Transverse colon (tissue), 4 donors: ENCODE results near the gene PLAAT4. TPM values are rescaled to one million over a fixed set of nuclear protein-coding genes. Genes with fewer than 3 reads are reported as not detected.
"Not testable (repeated sequence)": the region's sequence is repeated elsewhere in the genome, so short reads cannot be mapped to it uniquely, and the experiment has no call there.

Experiments used
- DNase-seq: peaks from one replicate; pipeline ENCODE4 v3.0.0-alpha.2; 2019
- H3K27ac ChIP-seq, 4 donors: fragments of 200-600 bp; sonication (generic); 2 replicates each; pipeline ENCODE4 v1.5.1; 2016 to 2018; ENCODE audit warnings: inconsistent platforms in 4 of 4
- H3K27me3 ChIP-seq: fragments of 200-600 bp; sonication (generic); 2 replicates; pipeline ENCODE4 v1.5.1; 2017; ENCODE audit warnings: inconsistent platforms
- H3K36me3 ChIP-seq, 4 donors: fragments of 200-600 bp; sonication (generic); 2 replicates each; pipeline ENCODE4 v1.5.1; 2017 to 2019; ENCODE audit warnings: inconsistent platforms in 4 of 4
- H3K4me1 ChIP-seq, 4 donors: fragments of 200-600 bp; sonication (generic); 2 replicates each; pipeline ENCODE4 v1.5.1; 2017 to 2020; ENCODE audit warnings: inconsistent platforms in 4 of 4
- H3K4me3 ChIP-seq, 4 donors: fragments of 200-600 bp; sonication (generic); 1 replicate in 1 of 4; 2 replicates in 3 of 4; pipeline versions ENCODE4 v1.5.1 to v1.6.1; 2017 to 2019; ENCODE audit warnings: inconsistent platforms in 4 of 4
- H3K9me3 ChIP-seq, 2 donors: fragments of 200-600 bp; sonication (generic); 2 replicates each; pipeline ENCODE4 v1.5.1; 2017 to 2019; ENCODE audit warnings: inconsistent platforms in 2 of 2
- CTCF ChIP-seq, 5 experiments: fragments of 200-600 bp in 3 of 5; fragments of 450-650 bp in 2 of 5; sonication (generic) in 3 of 5; IDR thresholded peaks; 1 replicate in 2 of 5; 2 replicates in 3 of 5; pipeline ENCODE4 v1.5.1; 2016 to 2017; ENCODE audit warnings: antibody characterized with exemption in 5 of 5, inconsistent platforms in 3 of 5, mild to moderate bottlenecking in 2 of 5, moderate library complexity in 1 of 5
- EP300 ChIP-seq: sonication (generic); formaldehyde crosslinking; IDR thresholded peaks from one replicate; pipeline ENCODE4 v1.6.1; 2017; ENCODE audit warnings: antibody characterized with exemption, low read depth
- POLR2A ChIP-seq: fragments of 450-650 bp; IDR thresholded peaks from one replicate; pipeline ENCODE4 v1.6.1; 2016; ENCODE audit warnings: antibody characterized with exemption, mild to moderate bottlenecking, moderate library complexity
- POLR2AphosphoS5 ChIP-seq, 3 donors: sonication (generic); formaldehyde crosslinking; IDR thresholded peaks; one replicate each; pipeline ENCODE4 v1.6.1; 2016; ENCODE audit warnings: antibody characterized with exemption in 3 of 3
- WGBS, 2 donors: methylation state at CpG; one replicate each; pipeline ENCODE4 v1.1.5; 2018; ENCODE audit warnings: low coverage in 1 of 2; 5-methylcytosine and 5-hydroxymethylcytosine counted together
- in situ Hi-C, 4 donors: fragments of 200-750 bp; cut with MboI; loops; one replicate each; pipeline versions ENCODE4 v1.15.0 to v1.15.1; 2017; ENCODE audit warnings: low sequenced_read_pairs in 3 of 4, low pct_ligation_motif_present in 1 of 4, low pct_unique_long_range_greater_than_20kb in 1 of 4
- intact Hi-C: fragments of 100-400 bp; cut with DNase I; formaldehyde crosslinking; loops from one replicate; pipeline ENCODE4 v1.15.1; 2023; ENCODE audit warnings: low total_unique reads
- total RNA-seq, 4 donors: library from RNA; depleted of rRNA; stranded (reverse); fragments of >200 nt; gene quantifications; one replicate each; pipeline ENCODE4 v1.1.0, GENCODE V29; 2016

PLAAT4 gene
- total RNA-seq, 4 donors from 2014 or later: 35.4 to 78.6 (median 40.7) TPM

- H3K4me3 ChIP-seq: no peak overlapping the region
- H3K36me3 ChIP-seq: no peaks in the 10 kb centered on the region
- H3K4me1 ChIP-seq: peaks cover 0 to 2% (median 0%) of the 10 kb centered on the region in 4 donors
- DNase-seq: no peak
- no peak for TF ChIP-seq CTCF (IDR thresholded peaks at IDR 0.05)
- no peak for TF ChIP-seq POLR2AphosphoS5 (IDR thresholded peaks at IDR 0.05)
- no peaks in the 10 kb centered on the region for H3K9me3 ChIP-seq
- 84 to 95% methylated on average over 3 to 4 of the region's 4 CpGs for whole genome bisulfite sequencing, 2 donors
- H3K27me3 ChIP-seq: no peaks in the 10 kb centered on the region
- in situ Hi-C loops: no loop called here
- no peak overlapping the region for H3K27ac ChIP-seq
- intact Hi-C loops: no loop called here
Measured at GRCh38 chr11:63548178-63548577, 11.6 kb downstream of the PLAAT4 start.

GRCh38 chr11:63549411-63549810 is 12.8 kb downstream of the PLAAT4 start:
- H3K9me3 ChIP-seq: no peaks in the 10 kb centered on the region
- in situ Hi-C loops (no loop called here), intact Hi-C loops (no loop called here)
- H3K4me3 ChIP-seq: no peak overlapping the region
- DNase-seq: no peak
- H3K27me3 ChIP-seq: no peaks in the 10 kb centered on the region
- no peak overlapping the region for H3K27ac ChIP-seq
- TF ChIP-seq POLR2AphosphoS5 (IDR thresholded peaks at IDR 0.05) (no peak), EP300 (no peak), CTCF (IDR thresholded peaks at IDR 0.05) (no peak), POLR2A (no peak)
- H3K4me1 ChIP-seq: peaks cover 0 to 6% (median 2%) of the 10 kb centered on the region in 4 donors
- 90 to 92% methylated on average over 2 to 4 of the region's 4 CpGs for WGBS, 2 donors
- no peaks in the 10 kb centered on the region for H3K36me3 ChIP-seq

- H3K27ac ChIP-seq, H3K4me1 ChIP-seq, in situ Hi-C loops, H3K27me3 ChIP-seq, H3K4me3 ChIP-seq, DNase-seq, H3K9me3 ChIP-seq, intact Hi-C loops, H3K36me3 ChIP-seq: not testable (repeated sequence)
- WGBS, 2 donors: 91% methylated on average over 22 of the region's 31 CpGs; no CpG with 5 or more reads in 1 of the 2 donors
Measured at GRCh38 chr11:63550156-63550700, 13.6 kb downstream of the PLAAT4 start.

- no peak for TF ChIP-seq EP300
- TF ChIP-seq CTCF (IDR thresholded peaks at IDR 0.05): no peak
- TF ChIP-seq POLR2A: no peak
- TF ChIP-seq POLR2AphosphoS5 (IDR thresholded peaks at IDR 0.05): no peak
- Histone ChIP-seq H3K4me3 (no peak overlapping the region), H3K27me3 (no peaks in the 10 kb centered on the region), H3K4me1 (peaks cover 0 to 6% (median 2%) of the 10 kb centered on the region in 4 donors), H3K36me3 (no peaks in the 10 kb centered on the region), H3K27ac (peak overlapping the region in 1 of 4 donors; percentile 0), H3K9me3 (no peaks in the 10 kb centered on the region)
- in situ Hi-C loops: no loop called here
- WGBS, 2 donors: 61 to 83% methylated on average over 13 to 27 of the region's 27 CpGs
- intact Hi-C loops: no loop called here
- no peak for DNase-seq
Measured at GRCh38 chr11:63551091-63551888, 14.7 kb downstream of the PLAAT4 start.
